Suprapubic skin (tissue), 3 donors: Measurements from ENCODE around the gene DOCK8.

Experiments used
- EP300 ChIP-seq: sonication (generic); formaldehyde crosslinking; IDR thresholded peaks from one replicate; pipeline ENCODE4 v1.6.1; 2017; ENCODE audit warnings: antibody characterized with exemption
- TF ChIP-seq, protein P1 (sequence below), 2 donors: fragments of 200-600 bp in 1 of 2; fragments of 450-650 bp in 1 of 2; sonication (generic) in 1 of 2; IDR thresholded peaks; one replicate each; pipeline ENCODE4 v1.5.1; 2016 to 2019; ENCODE audit warnings: antibody characterized with exemption in 2 of 2, mild to moderate bottlenecking in 1 of 2, moderate library complexity in 1 of 2

DNA sequence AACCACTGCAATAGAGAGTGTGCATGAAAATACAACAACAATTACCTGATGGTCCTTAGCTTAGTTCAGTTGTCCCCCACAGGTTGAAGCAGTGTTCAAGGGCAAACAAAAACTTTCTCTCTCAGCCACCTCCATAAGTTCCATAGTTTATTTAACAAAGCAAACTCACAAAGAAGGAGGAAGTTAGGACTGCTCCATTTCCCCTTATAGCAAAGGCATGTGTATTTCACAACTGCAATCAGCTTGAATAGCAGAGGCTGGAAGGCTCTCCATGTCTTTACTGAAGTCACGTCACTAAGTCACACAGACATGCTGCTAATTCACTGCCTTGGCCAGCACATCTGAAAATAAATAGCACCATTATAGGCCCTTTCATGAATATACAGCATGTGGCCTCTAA is 43.3 kb downstream of the DOCK8 start:
- TF ChIP-seq, protein P1, sequence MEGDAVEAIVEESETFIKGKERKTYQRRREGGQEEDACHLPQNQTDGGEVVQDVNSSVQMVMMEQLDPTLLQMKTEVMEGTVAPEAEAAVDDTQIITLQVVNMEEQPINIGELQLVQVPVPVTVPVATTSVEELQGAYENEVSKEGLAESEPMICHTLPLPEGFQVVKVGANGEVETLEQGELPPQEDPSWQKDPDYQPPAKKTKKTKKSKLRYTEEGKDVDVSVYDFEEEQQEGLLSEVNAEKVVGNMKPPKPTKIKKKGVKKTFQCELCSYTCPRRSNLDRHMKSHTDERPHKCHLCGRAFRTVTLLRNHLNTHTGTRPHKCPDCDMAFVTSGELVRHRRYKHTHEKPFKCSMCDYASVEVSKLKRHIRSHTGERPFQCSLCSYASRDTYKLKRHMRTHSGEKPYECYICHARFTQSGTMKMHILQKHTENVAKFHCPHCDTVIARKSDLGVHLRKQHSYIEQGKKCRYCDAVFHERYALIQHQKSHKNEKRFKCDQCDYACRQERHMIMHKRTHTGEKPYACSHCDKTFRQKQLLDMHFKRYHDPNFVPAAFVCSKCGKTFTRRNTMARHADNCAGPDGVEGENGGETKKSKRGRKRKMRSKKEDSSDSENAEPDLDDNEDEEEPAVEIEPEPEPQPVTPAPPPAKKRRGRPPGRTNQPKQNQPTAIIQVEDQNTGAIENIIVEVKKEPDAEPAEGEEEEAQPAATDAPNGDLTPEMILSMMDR (IDR thresholded peaks at IDR 0.05) = no peak
- no peak for TF ChIP-seq EP300
